K562 (cell line): ENCODE data around the gene COL5A1. TPM values are rescaled to one million over a fixed set of nuclear protein-coding genes. Genes with fewer than 3 reads are reported as not detected.

Experiments used
- ATAC-seq: fragments of 200-7000 bp; cut with Tn5 transposase; 3 replicates; pipeline ENCODE4 v1.9.1; 2020; ENCODE audit warnings: moderate library complexity
- BruUV-seq: library from RNA; stranded (reverse); fragments of 400-500 nt; replicated peaks from 2 replicates; lab custom pipeline; 2021; lab: Mats Ljungman, UMichigan
- CTCF ChIA-PET: fragments of 300-600 bp; formaldehyde crosslinking; extraction: SDS; loops from one replicate; lab custom pipeline; 2021; ENCODE audit warnings: low intra/inter-chr PET ratio; lab: Yijun Ruan, JAX
- POLR2A ChIA-PET: fragments of 300-600, 350-650 bp; sonication (Branson Sonifier 250); formaldehyde crosslinking; extraction: SDS; loops from one replicate; lab custom pipeline; 2021; ENCODE audit warnings: antibody characterized with exemption, inconsistent platforms; lab: Yijun Ruan, JAX
- DNase-seq, 4 experiments: peaks; one replicate each; pipeline versions ENCODE4 v3.0.0 to v3.0.0-alpha.2; 2011 to 2018; ENCODE audit warnings: low spot score in 3 of 4, mixed read lengths in 3 of 4; ENCODE audit errors: extremely low read depth in 1 of 4
- FAIRE-seq: peaks from 2 replicates; lab custom pipeline; 2011; peaks lifted over from hg19 to GRCh38; lab: Jason Lieb, UNC
- H2AFZ ChIP-seq: 2 replicates; pipeline ENCODE4 v1.6.0; 2011; ENCODE audit warnings: low read depth, low read length, control low read depth, inconsistent platforms
- H3K27ac ChIP-seq: fragments of 200-600 bp; 3 replicates; pipeline ENCODE4 v1.8.0; 2011; ENCODE audit warnings: low read depth, mild to moderate bottlenecking, control low read depth, inconsistent platforms, low read length, moderate library complexity, mixed read lengths; ENCODE audit errors: extremely low read depth
- H3K27me3 ChIP-seq, 2 experiments: fragments of 300-600 bp in 1 of 2; 2 replicates in 1 of 2; 3 replicates in 1 of 2; pipeline versions ENCODE4 v1.6.0 to v1.8.0; 2011; ENCODE audit warnings: inconsistent platforms in 2 of 2, low read length in 2 of 2, mild to moderate bottlenecking in 1 of 2, mixed read lengths in 1 of 2, moderate library complexity in 1 of 2; ENCODE audit not compliant: control insufficient read depth in 2 of 2, insufficient read depth in 2 of 2
- H3K36me3 ChIP-seq: fragments of 300-600 bp; 3 replicates; pipeline ENCODE4 v1.8.0; 2011; ENCODE audit warnings: mild to moderate bottlenecking, low read length, inconsistent platforms; ENCODE audit not compliant: control insufficient read depth, insufficient read depth
- H3K4me1 ChIP-seq, 2 experiments: fragments of 200-600 bp in 1 of 2; replicated peaks in 1 of 2; 2 replicates in 1 of 2; 3 replicates in 1 of 2; pipeline versions ENCODE4 v1.5.1 to v1.8.0; 2011; ENCODE audit warnings: inconsistent platforms in 2 of 2, low read length in 2 of 2, mild to moderate bottlenecking in 1 of 2, mixed read lengths in 1 of 2, moderate library complexity in 1 of 2; ENCODE audit not compliant: control insufficient read depth in 2 of 2, insufficient read depth in 2 of 2
- H3K4me2 ChIP-seq: 2 replicates; pipeline ENCODE4 v1.6.1; 2011; ENCODE audit warnings: low read length, control low read depth, inconsistent platforms, mixed read lengths; ENCODE audit not compliant: insufficient read depth
- H3K4me3 ChIP-seq: fragments of 200-600 bp; sonication (generic), shearing (Covaris generic); 2 replicates; pipeline ENCODE4 v1.5.1; 2016; ENCODE audit warnings: control low read depth, inconsistent platforms
- H3K79me2 ChIP-seq: fragments of 200-600 bp; 3 replicates; pipeline ENCODE4 v1.8.0; 2011; ENCODE audit warnings: low read length, inconsistent platforms; ENCODE audit not compliant: control insufficient read depth, insufficient read depth
- H3K9ac ChIP-seq, 2 experiments: 2 replicates each; pipeline versions ENCODE4 v1.6.0 to v1.6.1; 2011; ENCODE audit warnings: low read depth in 2 of 2, low read length in 2 of 2, control low read depth in 1 of 2, inconsistent platforms in 1 of 2, mild to moderate bottlenecking in 1 of 2, mixed read lengths in 1 of 2; ENCODE audit not compliant: insufficient read depth in 1 of 2
- H3K9me1 ChIP-seq: one replicate; pipeline ENCODE4 v1.6.0; 2011; ENCODE audit warnings: inconsistent platforms, mild to moderate bottlenecking, low read length, moderate library complexity; ENCODE audit not compliant: control insufficient read depth, insufficient read depth
- H3K9me3 ChIP-seq: replicated peaks from 2 replicates; pipeline ENCODE4 v1.5.1; 2011; ENCODE audit warnings: low read depth, low read length, inconsistent platforms; ENCODE audit not compliant: control insufficient read depth, insufficient read depth
- H4K20me1 ChIP-seq: replicated peaks from 2 replicates; pipeline ENCODE4 v1.6.1; 2011; ENCODE audit warnings: low read length, inconsistent platforms, mixed read lengths; ENCODE audit not compliant: control insufficient read depth, insufficient read depth
- BHLHE40 ChIP-seq: IDR thresholded peaks from 2 replicates; pipeline ENCODE4 v1.6.1; 2011; ENCODE audit warnings: low read length, improper control_type of control experiment
- E2F3 ChIP-seq: fragments of 250-450 bp; sonication (Bioruptor Pico); IDR thresholded peaks from 2 replicates; pipeline ENCODE4 v1.4.0; 2020; ENCODE audit warnings: mild to moderate bottlenecking
- FOXK2 ChIP-seq, 2 experiments: fragments of 450-650 bp; IDR thresholded peaks in 1 of 2; conservative IDR thresholded peaks in 1 of 2; 2 replicates each; pipeline ENCODE4 v1.6.1; 2016; ENCODE audit warnings: low read depth in 2 of 2, mild to moderate bottlenecking in 1 of 2
- KAT2B ChIP-seq: IDR thresholded peaks from one replicate; pipeline ENCODE4 v1.6.1; 2012; ENCODE audit warnings: low read depth, mild to moderate bottlenecking, control low read depth, inconsistent platforms, low read length, moderate library complexity
- PRPF4 ChIP-seq: fragments of 200-400 bp; formaldehyde crosslinking; IDR thresholded peaks from one replicate; pipeline ENCODE4 v1.6.1; 2017; ENCODE audit warnings: low read length, low read depth, mild to moderate bottlenecking; ENCODE audit not compliant: insufficient read depth, poor library complexity, severe bottlenecking
- RBM17 ChIP-seq: fragments of 200-400 bp; formaldehyde crosslinking; IDR thresholded peaks from 2 replicates; pipeline ENCODE4 v1.6.1; 2017; ENCODE audit warnings: low read depth, mild to moderate bottlenecking, low read length, borderline replicate concordance
- ZNF24 ChIP-seq: fragments of 450-650 bp; IDR thresholded peaks from 2 replicates; pipeline ENCODE4 v1.6.1; 2016
- WGBS: fragments of 100-300 bp; shearing (Covaris generic); methylation state at CpG from one replicate; pipeline ENCODE4 v1.1.6; 2016; ENCODE audit warnings: low coverage, mixed read lengths; ENCODE audit not compliant: insufficient coverage; ENCODE audit errors: missing lambda C conversion rate; 5-methylcytosine and 5-hydroxymethylcytosine counted together
- in situ Hi-C: fragments of 300-500 bp; cut with MboI; formaldehyde crosslinking; loops from 4 replicates; pipeline ENCODE4 v1.15.0; 2018; ENCODE audit warnings: inconsistent platforms, mixed read lengths
- intact Hi-C: fragments of 100-400 bp; cut with micrococcal nuclease; formaldehyde crosslinking; loops from 2 replicates; pipeline ENCODE4 v1.14.2; 2022
- polyA plus RNA-seq, 8 experiments: library from polyadenylated mRNA; depleted of rRNA in 4 of 8; stranded (reverse) in 5 of 8; unstranded in 3 of 8; fragments of >200 nt; fragmentation: Nextera tagmentation in 2 of 8; fragmentation: Illumina TruSeq in 1 of 8; extraction: Ambion mirVana in 2 of 8; extraction: Trizol in 1 of 8; gene quantifications; 2 replicates each; pipeline versions ENCODE4 v1.2.1 to v1.2.3, GENCODE V29; 2011 to 2014; ENCODE audit warnings: inconsistent platforms in 1 of 8, missing spikeins in 1 of 8
- total RNA-seq, 7 experiments: library from RNA; depleted of rRNA in 6 of 7; stranded (reverse); fragments of >200 nt in 6 of 7; fragmentation: Illumina TruSeq in 2 of 7; extraction: Trizol in 2 of 7; gene quantifications; 2 replicates each; pipeline versions ENCODE4 v1.2.1 to v1.2.3, GENCODE V29; 2011 to 2021; ENCODE audit warnings: low replicate concordance in 1 of 7
- TF ChIP-seq, protein P1 (sequence below): fragments of 250-450 bp; sonication (Bioruptor Pico); IDR thresholded peaks from 2 replicates; pipeline ENCODE4 v1.4.0; 2020; ENCODE audit warnings: mild to moderate bottlenecking, moderate library complexity, borderline replicate concordance
- TF ChIP-seq, protein P2 (sequence below), 2 experiments: fragments of 450-650 bp in 1 of 2; sonication (generic) in 1 of 2; formaldehyde crosslinking in 1 of 2; IDR thresholded peaks; 2 replicates each; pipeline versions ENCODE4 v1.7.1 to v1.9.0; 2016 to 2022; ENCODE audit warnings: inconsistent platforms in 1 of 2, mild to moderate bottlenecking in 1 of 2, missing genetic modification reagents in 1 of 2

Gene COL5A1
- total and polyA plus RNA-seq, 9 of the 15 experiments (the other 6 are each of a cell fraction or from before 2014, with no cell fraction given), result under 0.01 to 0.13 (median 0.04) TPM; not detected in 6

DNA sequence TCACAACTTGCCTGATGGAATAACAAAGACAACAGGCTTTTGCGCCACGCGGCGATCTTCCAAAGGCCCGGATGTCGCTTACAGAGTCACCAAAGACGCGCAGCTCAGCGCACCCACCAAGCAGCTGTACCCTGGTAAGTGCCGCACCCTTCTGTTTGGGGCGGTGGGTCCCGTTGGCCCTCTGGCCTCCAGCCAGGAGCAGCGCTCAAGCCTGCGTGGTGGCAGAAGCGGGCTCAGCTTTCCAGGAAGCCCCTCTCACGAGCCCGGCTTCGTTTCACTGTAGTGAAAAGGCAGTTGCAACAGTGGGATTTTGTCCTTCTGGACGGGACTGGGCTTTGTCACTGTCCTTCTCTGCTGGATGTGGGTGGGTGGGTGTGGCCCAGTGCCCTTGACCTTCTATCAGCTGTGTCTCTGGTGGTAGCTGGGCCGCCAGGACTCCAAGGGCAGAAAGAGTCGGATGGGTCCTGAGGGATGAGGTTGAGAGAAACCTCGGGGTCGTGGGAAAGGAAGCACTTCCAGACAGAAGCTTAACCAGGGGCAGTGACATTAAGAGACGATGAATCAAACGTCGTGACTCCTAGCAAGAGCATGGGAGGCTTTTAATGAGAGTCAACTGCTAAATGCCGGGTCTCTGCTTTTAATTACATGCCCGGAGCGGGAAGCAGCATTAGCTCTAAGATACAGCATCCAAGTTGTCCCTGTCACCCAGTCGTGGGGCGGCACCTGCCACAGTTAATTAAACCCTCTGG, 49.5 kb downstream of the COL5A1 start:
- H3K27me3 ChIP-seq, result peaks cover 3 to 45% of the 10 kb centered on the region in 2 experiments; a peak in 3 of 5 replicates
- no peak for FAIRE-seq
- WGBS, result 3% methylated on average over 29 of the region's 31 CpGs
- H3K4me1 ChIP-seq, result no peaks in the 10 kb centered on the region
- H3K36me3 ChIP-seq, result no peaks in the 10 kb centered on the region
- ChIA-PET POLR2A (interaction anchor here (0.6 kb wide), 2 partner anchors 33 to 822 kb away, joined by 3 read pairs; no protein-coding TSS in a partner anchor), CTCF (no interaction called here)
- no TSS peak for BruUV-seq
- no peaks in the 10 kb centered on the region for H3K9me3 ChIP-seq
- no peak for ATAC-seq
- H3K4me2 ChIP-seq, result no peak overlapping the region
- no peak overlapping the region for H3K4me3 ChIP-seq
- no peaks in the 10 kb centered on the region for H3K79me2 ChIP-seq
- no peak overlapping the region for H2AFZ ChIP-seq
- in situ Hi-C loops (loop anchor here (10.0 kb wide), 1 partner anchor 294 kb away; no protein-coding TSS in a partner anchor), intact Hi-C loops (loop anchor here (10.0 kb wide), 1 partner anchor 724 kb away; no protein-coding TSS in a partner anchor)
- H3K27ac ChIP-seq, result no peak overlapping the region
- no peaks in the 10 kb centered on the region; the same call in none of the 2 replicates for H4K20me1 ChIP-seq
- H3K9me1 ChIP-seq, result no peaks in the 10 kb centered on the region
- no peak overlapping the region for H3K9ac ChIP-seq
- DNase-seq, result no peak
- TF ChIP-seq RBM17 (no peak), PRPF4 (no peak), E2F3 (CRISPR knock-in tag) (no peak), FOXK2 (conservative IDR thresholded peaks at IDR 0.05 in 1 of 2, IDR thresholded peaks at IDR 0.05 in 1 of 2; ENCODE audit: low read depth in 2 of 2) (no peak), BHLHE40 (no peak), ZNF24 (no peak), KAT2B (no peak)
- TF ChIP-seq, protein P1, sequence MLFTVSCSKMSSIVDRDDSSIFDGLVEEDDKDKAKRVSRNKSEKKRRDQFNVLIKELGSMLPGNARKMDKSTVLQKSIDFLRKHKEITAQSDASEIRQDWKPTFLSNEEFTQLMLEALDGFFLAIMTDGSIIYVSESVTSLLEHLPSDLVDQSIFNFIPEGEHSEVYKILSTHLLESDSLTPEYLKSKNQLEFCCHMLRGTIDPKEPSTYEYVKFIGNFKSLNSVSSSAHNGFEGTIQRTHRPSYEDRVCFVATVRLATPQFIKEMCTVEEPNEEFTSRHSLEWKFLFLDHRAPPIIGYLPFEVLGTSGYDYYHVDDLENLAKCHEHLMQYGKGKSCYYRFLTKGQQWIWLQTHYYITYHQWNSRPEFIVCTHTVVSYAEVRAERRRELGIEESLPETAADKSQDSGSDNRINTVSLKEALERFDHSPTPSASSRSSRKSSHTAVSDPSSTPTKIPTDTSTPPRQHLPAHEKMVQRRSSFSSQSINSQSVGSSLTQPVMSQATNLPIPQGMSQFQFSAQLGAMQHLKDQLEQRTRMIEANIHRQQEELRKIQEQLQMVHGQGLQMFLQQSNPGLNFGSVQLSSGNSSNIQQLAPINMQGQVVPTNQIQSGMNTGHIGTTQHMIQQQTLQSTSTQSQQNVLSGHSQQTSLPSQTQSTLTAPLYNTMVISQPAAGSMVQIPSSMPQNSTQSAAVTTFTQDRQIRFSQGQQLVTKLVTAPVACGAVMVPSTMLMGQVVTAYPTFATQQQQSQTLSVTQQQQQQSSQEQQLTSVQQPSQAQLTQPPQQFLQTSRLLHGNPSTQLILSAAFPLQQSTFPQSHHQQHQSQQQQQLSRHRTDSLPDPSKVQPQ (CRISPR knock-in tag), result no peak
- TF ChIP-seq, protein P2, sequence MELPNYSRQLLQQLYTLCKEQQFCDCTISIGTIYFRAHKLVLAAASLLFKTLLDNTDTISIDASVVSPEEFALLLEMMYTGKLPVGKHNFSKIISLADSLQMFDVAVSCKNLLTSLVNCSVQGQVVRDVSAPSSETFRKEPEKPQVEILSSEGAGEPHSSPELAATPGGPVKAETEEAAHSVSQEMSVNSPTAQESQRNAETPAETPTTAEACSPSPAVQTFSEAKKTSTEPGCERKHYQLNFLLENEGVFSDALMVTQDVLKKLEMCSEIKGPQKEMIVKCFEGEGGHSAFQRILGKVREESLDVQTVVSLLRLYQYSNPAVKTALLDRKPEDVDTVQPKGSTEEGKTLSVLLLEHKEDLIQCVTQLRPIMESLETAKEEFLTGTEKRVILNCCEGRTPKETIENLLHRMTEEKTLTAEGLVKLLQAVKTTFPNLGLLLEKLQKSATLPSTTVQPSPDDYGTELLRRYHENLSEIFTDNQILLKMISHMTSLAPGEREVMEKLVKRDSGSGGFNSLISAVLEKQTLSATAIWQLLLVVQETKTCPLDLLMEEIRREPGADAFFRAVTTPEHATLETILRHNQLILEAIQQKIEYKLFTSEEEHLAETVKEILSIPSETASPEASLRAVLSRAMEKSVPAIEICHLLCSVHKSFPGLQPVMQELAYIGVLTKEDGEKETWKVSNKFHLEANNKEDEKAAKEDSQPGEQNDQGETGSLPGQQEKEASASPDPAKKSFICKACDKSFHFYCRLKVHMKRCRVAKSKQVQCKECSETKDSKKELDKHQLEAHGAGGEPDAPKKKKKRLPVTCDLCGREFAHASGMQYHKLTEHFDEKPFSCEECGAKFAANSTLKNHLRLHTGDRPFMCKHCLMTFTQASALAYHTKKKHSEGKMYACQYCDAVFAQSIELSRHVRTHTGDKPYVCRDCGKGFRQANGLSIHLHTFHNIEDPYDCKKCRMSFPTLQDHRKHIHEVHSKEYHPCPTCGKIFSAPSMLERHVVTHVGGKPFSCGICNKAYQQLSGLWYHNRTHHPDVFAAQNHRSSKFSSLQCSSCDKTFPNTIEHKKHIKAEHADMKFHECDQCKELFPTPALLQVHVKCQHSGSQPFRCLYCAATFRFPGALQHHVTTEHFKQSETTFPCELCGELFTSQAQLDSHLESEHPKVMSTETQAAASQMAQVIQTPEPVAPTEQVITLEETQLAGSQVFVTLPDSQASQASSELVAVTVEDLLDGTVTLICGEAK (IDR thresholded peaks at IDR 0.05), result no peak
- TF ChIP-seq, protein P2 (CRISPR knock-in tag; IDR thresholded peaks at IDR 0.05), result no peak
